GM21717 (cell line): ENCODE data around the gene ZC3H18.
A peak's percentile ranks its signal among the peaks of the same experiment; 100 is the strongest.

Source experiments
- ATAC-seq: cut with Tn5 transposase; IDR thresholded peaks from one replicate; pipeline ENCODE4 v1.9.1; 2021; ENCODE audit warnings: mild to moderate bottlenecking, moderate library complexity; ENCODE audit not compliant: unreplicated experiment

ZC3H18 gene

DNA sequence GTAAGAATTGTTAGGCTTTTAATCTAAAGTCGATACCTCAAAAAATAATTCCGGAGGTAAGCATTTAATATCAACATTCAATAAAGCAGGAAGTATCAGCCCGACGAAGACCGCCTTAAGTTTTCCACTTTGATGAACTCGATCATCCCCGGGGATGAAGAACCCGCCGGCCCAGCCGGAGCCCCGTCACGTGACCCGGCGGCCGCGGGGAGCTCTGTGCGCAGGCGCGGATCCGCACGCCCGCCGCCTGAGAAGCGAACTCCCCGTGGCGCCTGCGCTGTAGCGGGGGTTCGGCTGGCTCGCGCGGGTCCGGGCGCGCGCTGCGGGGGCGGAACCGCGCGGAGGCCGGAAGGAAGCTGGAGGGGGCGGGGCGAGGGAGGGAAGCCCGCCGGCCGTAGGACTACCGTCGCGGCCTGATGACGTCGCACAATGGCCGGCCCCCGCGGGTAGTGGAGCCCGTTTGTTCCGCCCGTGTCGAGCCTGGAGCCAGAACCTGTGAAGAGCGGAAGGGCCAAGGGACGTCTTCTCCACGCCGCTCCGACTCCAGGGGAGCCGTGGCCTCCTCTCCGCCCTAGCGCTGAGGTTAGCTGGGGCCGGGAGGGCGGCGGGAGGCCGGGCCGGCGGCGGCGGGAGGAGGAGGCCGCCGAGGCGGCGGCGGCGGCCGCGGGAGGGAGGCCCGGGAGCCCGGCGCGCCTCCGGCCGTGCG, at the start of gene ZC3H18:
ZC3H18 (plus strand) TSS at position 419 of the 706 bp plus-strand sequence. CDS start 6,721 bp downstream, outside the sequence.
- peak; percentile 53 for ATAC-seq

DNA sequence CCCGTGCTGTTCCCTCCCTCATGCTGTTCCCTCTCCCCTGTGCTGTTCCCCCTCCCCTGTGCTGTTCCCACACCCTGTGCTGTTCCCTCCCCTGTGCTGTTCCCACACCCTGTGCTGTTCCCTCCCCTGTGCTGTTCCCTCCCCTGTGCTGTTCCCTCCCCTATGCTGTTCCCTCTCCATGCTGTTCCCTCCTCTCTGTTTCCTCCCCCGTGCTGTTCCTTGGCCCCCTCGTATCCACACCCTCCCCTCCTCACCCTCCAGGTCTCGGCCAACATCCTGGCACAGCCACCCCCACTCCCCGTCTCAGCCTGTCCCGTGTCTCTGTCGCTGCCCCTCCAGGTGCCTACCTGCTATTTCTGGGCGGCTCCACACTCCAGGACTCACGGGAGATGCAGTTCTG, 48.5 kb upstream of the ZC3H18 start:
- no peak for ATAC-seq

DNA sequence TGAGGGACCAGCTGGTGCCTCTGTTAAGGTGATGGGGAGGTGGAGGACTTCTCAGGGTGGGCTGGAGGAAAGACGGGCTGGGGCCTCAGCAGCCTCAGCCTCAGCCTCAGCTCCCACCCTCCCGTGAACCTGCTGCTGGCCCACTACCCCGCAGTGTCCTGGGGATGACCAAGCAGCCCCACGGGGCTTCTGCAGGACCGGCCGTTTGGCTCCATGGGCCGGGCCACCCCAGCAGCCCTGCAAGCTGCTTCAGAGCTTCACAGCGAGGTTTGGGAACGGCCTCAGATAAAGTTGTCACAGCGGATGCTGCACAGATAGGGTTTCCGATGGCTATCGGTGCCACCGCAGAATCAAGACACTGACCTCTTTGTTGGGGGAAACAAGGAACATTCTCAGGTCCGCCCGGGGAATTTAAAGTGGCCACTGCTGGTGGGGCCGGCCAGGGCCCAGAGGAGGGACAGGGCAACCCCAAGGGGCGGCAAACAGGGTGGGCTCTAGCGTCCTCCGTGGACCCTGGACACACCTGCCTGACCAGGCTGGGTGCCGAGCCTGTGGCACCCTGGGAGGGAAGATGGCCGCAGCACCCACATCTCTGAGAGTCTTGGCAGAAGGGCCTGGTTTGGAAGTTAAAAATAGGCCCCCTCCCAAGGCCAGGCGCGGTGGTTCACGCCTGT, 47.8 kb upstream of the ZC3H18 start:
- no peak for ATAC-seq

DNA sequence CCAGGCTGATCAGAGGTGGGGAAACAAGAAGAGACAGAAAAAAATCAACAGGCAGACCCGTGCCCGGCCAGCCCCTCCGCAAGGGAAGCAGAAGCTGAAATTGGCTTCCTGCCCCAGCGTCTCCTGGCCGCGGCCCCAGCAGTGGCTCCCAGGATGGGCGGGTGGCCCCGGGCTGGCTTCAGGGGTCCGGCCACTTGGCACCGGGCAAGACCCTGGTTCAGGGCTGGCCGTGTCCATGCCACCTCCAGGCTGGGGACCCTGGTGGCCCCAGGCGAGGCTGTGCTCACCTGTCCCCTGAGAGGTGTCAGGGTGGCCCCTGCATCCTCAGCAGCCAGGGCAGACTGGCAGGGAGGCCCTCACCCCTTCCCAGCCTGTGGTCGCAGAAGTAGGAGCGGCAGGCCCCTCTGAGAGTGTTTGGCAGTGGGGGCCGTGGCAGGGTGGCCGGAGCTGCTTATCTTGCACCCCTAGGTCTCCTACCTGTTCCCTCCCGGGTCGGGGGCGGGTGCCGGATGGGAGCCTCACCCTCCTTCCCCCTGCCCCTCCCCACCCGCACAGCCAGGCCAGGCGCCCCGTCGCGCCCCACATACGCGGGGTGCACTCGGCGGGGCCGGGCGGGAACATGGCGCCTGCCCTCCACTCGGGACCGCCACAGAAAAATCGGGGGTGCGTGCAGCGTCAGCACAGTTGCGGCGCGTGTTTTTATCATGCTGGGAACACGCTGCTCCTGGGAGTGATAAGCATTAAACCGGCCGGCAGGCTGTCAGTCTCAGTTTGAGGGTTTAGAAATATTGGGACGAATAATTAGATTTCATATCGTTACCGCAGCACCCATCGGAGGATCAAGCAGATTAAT, 46.7 kb upstream of the ZC3H18 start:
- ATAC-seq: no peak

DNA sequence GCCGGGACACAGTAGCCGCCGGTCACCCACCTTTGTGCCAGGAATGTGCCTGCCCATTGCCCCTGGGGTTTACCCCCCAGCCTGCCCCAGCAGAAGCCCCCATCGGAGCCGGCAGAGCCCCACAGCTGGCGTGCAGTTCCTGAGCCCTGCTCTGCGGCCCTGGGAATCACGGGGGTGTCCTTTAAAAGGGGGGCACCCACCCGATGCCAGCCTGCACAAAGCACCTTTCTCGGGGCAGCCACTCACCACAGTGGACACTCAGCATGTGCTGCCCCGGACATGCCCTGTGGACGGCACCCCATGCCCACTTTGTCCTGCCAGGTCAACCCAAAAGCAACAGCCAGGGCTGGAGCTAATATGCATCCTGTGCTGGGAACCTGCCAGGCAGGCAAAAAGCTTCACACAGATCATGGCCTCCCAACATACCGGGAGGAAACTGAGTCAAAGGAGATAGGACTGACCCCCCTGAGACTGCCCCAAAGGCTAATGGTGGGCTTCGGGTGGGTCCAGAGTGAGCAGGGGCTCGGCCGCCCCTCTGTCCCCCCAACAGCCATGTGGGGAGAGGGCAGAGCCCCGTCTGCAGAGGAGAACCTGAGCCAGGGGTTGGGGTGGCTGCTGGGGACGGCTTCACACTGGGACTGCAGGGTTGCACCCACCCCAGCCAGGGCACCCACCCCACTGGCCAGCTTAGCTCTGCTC, 45.8 kb upstream of the ZC3H18 start:
- no peak for ATAC-seq

DNA sequence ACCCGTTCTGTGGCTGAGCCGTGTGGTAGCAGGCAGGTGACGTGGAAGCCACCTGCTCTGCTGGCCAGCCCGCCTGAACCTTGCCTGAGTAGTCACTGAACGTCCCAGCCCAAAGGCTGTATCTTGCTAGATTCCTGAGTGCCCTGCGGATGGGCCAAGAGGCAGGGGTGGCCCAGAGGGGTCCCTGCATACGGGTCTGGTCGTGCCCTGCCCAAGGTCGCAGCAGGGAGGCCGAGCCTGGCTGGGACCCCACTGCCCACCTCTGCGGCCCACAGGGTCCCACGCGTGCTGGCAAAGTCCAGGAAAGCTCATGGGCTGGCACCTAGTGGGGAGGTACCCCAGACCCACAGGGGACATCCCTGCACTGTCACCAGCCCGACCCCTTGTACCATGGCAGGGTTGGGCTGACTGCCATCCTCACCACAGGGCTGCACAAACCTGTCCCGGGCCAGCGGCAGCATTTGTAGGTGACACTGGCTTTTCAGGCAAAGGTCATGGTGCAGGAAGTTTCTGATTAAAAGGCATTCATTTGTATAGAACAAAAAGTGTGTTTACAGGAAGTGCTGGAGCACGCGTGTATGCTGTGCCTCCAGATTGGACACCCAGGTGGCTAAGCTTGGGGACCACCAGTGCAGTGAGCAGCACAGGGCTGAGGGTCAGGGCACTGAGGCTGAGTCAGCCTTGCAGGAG, 45.1 kb upstream of the ZC3H18 start:
- no peak for ATAC-seq

- no peak for ATAC-seq
Measured at GRCh38 chr16:88525663-88525990, 44.6 kb upstream of the ZC3H18 start.

GRCh38 chr16:88526008-88526905, 43.9 kb upstream of the ZC3H18 start:
- no peak for ATAC-seq

- no peak for ATAC-seq
Measured at GRCh38 chr16:88526906-88527185, 43.4 kb upstream of the ZC3H18 start.

DNA sequence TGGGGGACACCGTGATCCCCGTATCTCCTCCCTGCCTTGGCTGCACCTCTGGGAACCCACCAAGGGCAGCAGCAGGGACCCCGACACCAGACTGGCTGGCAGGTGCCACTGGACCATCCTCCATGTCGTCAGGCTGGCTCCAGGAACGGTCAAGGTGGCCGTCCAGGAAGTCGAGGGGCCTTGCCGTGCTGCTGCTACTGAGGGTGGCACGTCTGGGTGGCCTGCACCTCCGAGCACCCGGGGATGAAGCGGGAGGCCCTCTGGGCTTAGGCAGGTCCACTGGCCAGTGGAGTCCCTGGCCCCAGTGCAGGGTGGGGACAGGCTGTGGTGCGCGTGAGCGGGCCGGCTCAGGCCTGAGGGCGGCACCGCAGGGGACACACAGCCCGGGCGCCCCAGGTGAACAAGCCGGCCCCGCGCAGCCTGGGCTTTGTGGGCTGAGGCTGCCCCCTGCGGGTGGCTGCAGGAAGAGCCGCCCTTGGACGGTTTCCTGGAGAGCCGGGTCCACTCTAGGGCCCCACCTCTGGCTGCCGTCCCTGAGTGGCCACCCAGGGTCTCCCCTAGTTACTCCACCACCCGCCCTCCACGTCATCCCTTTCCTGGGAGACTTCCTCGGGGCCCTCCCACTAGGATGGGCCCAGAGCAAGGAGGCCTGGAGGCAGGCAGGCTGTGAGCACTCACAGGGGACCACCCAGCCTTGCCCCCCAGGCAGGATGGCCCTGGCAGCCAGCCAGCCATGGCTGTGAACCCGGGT, 42.8 kb upstream of the ZC3H18 start:
- ATAC-seq: no peak

DNA sequence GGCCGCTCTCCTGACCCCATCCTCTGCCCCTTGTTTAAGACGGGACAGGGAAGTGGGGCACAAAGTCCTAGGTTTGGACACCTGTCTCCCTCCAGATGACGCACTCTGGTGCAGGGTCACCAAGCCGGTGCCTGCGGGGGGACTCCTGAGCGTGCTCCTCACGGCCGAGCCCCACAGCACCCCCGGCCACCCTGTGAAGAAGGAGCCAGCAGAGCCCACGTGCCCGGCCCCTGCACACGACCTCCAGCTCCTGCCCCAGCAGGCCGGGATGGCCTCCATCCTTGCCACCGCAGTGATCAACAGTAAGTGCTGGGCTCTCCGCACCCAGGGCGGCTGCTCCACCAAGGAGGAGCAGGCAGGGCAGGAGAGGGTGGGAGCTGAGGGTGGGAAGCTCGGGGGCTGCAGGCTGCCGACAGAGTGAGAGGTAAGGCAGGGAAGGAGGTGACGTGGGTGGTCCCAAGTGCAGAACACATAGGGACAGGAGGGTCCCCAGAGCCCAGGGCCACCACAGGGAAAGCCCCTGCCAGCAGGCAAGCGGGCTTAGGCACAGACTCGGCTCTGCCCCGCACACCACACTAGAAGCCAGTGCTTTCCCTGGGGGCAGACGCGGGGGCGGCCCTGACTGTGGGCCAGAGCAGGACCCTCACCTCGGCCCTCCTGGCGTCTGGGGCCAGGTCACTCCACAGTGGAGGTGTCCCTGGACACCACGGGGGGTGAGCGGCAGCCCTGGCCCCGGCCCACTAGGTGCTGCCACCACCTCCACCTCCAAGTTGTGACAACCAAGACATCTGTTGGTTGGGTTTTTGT, 42.1 kb upstream of the ZC3H18 start:
- no peak for ATAC-seq

GRCh38 chr16:88528902-88529318, 41.3 kb upstream of the ZC3H18 start:
- ATAC-seq: no peak

GRCh38 chr16:88529596-88529995, 40.6 kb upstream of the ZC3H18 start:
- ATAC-seq: no peak

- no peak for ATAC-seq
Measured at GRCh38 chr16:88530051-88530857, 39.9 kb upstream of the ZC3H18 start.

DNA sequence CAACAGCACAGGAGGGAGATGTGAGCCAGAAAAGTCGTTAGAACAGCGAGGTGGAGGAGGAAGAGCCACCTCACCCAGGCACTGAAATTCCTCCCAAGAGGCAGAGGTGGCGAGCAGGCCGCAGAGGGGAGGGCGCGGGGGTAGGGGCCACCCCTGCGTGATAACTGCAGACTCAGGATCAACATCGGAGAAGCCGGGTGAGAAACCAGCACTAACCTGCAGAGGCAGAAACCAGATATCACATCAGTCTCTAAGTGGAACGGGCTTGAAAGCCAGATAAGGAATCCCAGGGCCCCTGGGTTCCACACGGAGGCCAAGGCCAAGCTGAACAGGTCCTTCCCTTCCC, 39.4 kb upstream of the ZC3H18 start:
- ATAC-seq: no peak

- no peak for ATAC-seq
Measured at GRCh38 chr16:88531346-88531745, 38.9 kb upstream of the ZC3H18 start.

DNA sequence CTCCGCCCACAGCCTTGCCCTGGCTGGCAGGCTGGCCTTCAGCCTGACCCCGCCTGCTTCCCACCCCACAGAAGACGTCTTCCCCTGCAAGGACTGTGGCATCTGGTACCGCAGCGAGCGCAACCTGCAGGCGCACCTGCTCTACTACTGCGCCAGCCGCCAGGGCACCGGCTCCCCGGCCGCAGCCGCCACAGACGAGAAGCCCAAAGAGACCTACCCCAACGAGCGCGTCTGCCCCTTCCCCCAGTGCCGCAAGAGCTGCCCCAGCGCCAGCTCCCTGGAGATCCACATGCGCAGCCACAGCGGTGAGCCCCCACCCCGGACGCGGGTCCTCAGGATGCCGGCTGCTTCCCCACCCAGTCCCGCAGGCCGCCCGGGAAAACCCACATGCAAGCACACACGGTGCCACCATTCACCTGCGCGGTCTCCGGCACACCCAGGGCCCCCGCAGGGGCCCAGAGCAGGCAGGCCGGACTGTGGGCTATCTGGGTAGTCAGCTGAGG, 38.2 kb upstream of the ZC3H18 start:
- ATAC-seq: no peak
